DMS53 (cell line): ENCODE measurements around the gene SERPINA12.
A peak's percentile ranks its signal among the peaks of the same experiment; 100 is the strongest.
"Not testable (repeated sequence)": the region's sequence is repeated elsewhere in the genome, so short reads cannot be mapped to it uniquely, and the experiment has no call there.

Source experiments
- DNase-seq: peaks from one replicate; lab custom pipeline; 2025; lab: John Stamatoyannopoulos, UW

Gene SERPINA12

GRCh38 chr14:94491511-94491910 is 17.8 kb downstream of the SERPINA12 start:
- no peak for DNase-seq

- no peak for DNase-seq
These were observed 19.9 kb downstream of the SERPINA12 start for GRCh38 chr14:94489336-94489735.

GRCh38 chr14:94486883-94487282 is 22.4 kb downstream of the SERPINA12 start:
- no peak for DNase-seq

GRCh38 chr14:94485944-94486841 is 23.1 kb downstream of the SERPINA12 start:
- peak; percentile 51 for DNase-seq

- DNase-seq: no peak
These were observed 24.8 kb downstream of the SERPINA12 start for GRCh38 chr14:94484481-94484880.

- no peak for DNase-seq
These were observed 25.5 kb downstream of the SERPINA12 start for GRCh38 chr14:94483729-94484275.

GRCh38 chr14:94483071-94483451 is 26.2 kb downstream of the SERPINA12 start:
- DNase-seq: no peak

GRCh38 chr14:94482132-94483070 is 26.9 kb downstream of the SERPINA12 start:
- DNase-seq: not testable (repeated sequence)

- DNase-seq: no peak
These were observed 27.7 kb downstream of the SERPINA12 start for GRCh38 chr14:94481468-94482131.

- no peak for DNase-seq
These were observed 28.5 kb downstream of the SERPINA12 start for GRCh38 chr14:94480809-94481208.

- DNase-seq: no peak
These were observed 30.8 kb downstream of the SERPINA12 start for GRCh38 chr14:94478420-94478819.

GRCh38 chr14:94476023-94476422 is 33.2 kb downstream of the SERPINA12 start, which contains the start of gene SERPINA9:
TSS of gene SERPINA9 (minus strand) at chr14:94476197. CDS start at chr14:94469840, 6,357 bp downstream.
- no peak for DNase-seq

GRCh38 chr14:94474581-94475031 is 34.7 kb downstream of the SERPINA12 start:
- no peak for DNase-seq

- no peak for DNase-seq
These were observed 35.4 kb downstream of the SERPINA12 start for GRCh38 chr14:94473666-94474410.

- no peak for DNase-seq
These were observed 36.4 kb downstream of the SERPINA12 start for GRCh38 chr14:94472842-94473241.

GRCh38 chr14:94471045-94471444 is 38.2 kb downstream of the SERPINA12 start:
- no peak for DNase-seq

- no peak for DNase-seq
These were observed 39.0 kb downstream of the SERPINA12 start for GRCh38 chr14:94470311-94470710.

GRCh38 chr14:94469261-94469660 is 40.0 kb downstream of the SERPINA12 start:
- no peak for DNase-seq

GRCh38 chr14:94467728-94468520 is 41.3 kb downstream of the SERPINA12 start:
- DNase-seq: no peak
